Neutrophil (primary cell): ENCODE data around the gene RPP30.

Experiments used
- H3K27ac ChIP-seq: fragments of 200-600 bp; sonication (generic); 2 replicates; pipeline ENCODE4 v1.5.1; 2016; ENCODE audit warnings: mild to moderate bottlenecking, moderate library complexity
- H3K27me3 ChIP-seq: fragments of 200-600 bp; sonication (generic); 2 replicates; pipeline ENCODE4 v1.6.0; 2016; ENCODE audit warnings: mild to moderate bottlenecking
- H3K36me3 ChIP-seq: fragments of 200-600 bp; sonication (generic); 2 replicates; pipeline ENCODE4 v1.5.1; 2017
- H3K4me1 ChIP-seq, 2 experiments: fragments of 200-600 bp in 1 of 2; sonication (generic) in 1 of 2; 1 replicate in 1 of 2; 2 replicates in 1 of 2; pipeline versions ENCODE4 v1.5.1 to v1.6.1; 2013 to 2016; ENCODE audit warnings: low read depth in 1 of 2, low read length in 1 of 2, mild to moderate bottlenecking in 1 of 2, moderate library complexity in 1 of 2; ENCODE audit not compliant: control insufficient read depth in 1 of 2, insufficient read depth in 1 of 2
- H3K4me3 ChIP-seq, 2 experiments: fragments of 200-600 bp in 1 of 2; sonication (generic) in 1 of 2; 1 replicate in 1 of 2; 2 replicates in 1 of 2; pipeline ENCODE4 v1.5.1; 2013 to 2016; ENCODE audit warnings: low read depth in 1 of 2, low read length in 1 of 2, mild to moderate bottlenecking in 1 of 2, moderate library complexity in 1 of 2
- H3K9me3 ChIP-seq: fragments of 200-600 bp; sonication (generic); 2 replicates; pipeline ENCODE4 v1.5.1; 2016
- CTCF ChIP-seq: fragments of 200-600 bp; sonication (generic); IDR thresholded peaks from 2 replicates; pipeline ENCODE4 v1.5.1; 2016; ENCODE audit warnings: antibody characterized with exemption

The RPP30 gene

DNA sequence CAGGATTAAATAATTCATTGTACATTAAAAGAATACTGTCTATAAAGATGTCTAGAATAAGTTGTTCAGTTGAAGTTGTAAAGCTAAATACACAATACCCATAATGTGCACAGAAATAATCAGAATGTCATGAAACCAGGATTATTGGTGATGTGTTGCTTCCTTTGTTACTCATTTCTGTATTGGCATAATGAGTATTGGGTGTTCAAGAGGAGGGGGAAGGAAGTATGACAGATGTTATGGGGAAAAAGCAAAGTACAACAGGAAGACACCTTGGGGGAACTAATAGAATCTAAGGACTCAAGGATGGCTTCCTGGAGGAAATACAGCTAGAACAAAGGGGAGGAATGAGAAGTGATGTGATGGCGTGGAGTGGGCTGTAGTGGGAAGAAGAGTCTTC, 34.2 kb downstream of the RPP30 start:
- Histone ChIP-seq H3K27ac (no peak overlapping the region), H3K4me1 (no peaks in the 10 kb centered on the region), H3K27me3 (no peaks in the 10 kb centered on the region), H3K9me3 (no peaks in the 10 kb centered on the region), H3K36me3 (peaks cover 7% of the 10 kb centered on the region), H3K4me3 (no peak overlapping the region)
- no peak for TF ChIP-seq CTCF

GRCh38 chr10:90906596-90906995, 34.8 kb downstream of the RPP30 start:
- Histone ChIP-seq H3K9me3 (no peaks in the 10 kb centered on the region), H3K4me3 (no peak overlapping the region), H3K36me3 (peaks cover 7% of the 10 kb centered on the region), H3K27me3 (no peaks in the 10 kb centered on the region), H3K4me1 (no peaks in the 10 kb centered on the region), H3K27ac (no peak overlapping the region)
- no peak for TF ChIP-seq CTCF

GRCh38 chr10:90911133-90912051, 39.6 kb downstream of the RPP30 start:
- no peak overlapping the region for H3K27ac ChIP-seq
- no peak for TF ChIP-seq CTCF
- H3K36me3 ChIP-seq: no peaks in the 10 kb centered on the region
- no peaks in the 10 kb centered on the region for H3K9me3 ChIP-seq
- no peak overlapping the region for H3K4me3 ChIP-seq
- H3K27me3 ChIP-seq: no peaks in the 10 kb centered on the region
- H3K4me1 ChIP-seq: no peaks in the 10 kb centered on the region

GRCh38 chr10:90912174-90912573, 40.4 kb downstream of the RPP30 start:
- H3K27ac ChIP-seq: no peak overlapping the region
- no peaks in the 10 kb centered on the region for H3K36me3 ChIP-seq
- H3K27me3 ChIP-seq: no peaks in the 10 kb centered on the region
- H3K9me3 ChIP-seq: no peaks in the 10 kb centered on the region
- H3K4me1 ChIP-seq: no peaks in the 10 kb centered on the region
- TF ChIP-seq CTCF: no peak
- no peak overlapping the region for H3K4me3 ChIP-seq

- H3K27me3 ChIP-seq: no peaks in the 10 kb centered on the region
- no peaks in the 10 kb centered on the region for H3K9me3 ChIP-seq
- no peak overlapping the region for H3K4me3 ChIP-seq
- H3K4me1 ChIP-seq: no peaks in the 10 kb centered on the region
- H3K36me3 ChIP-seq: no peaks in the 10 kb centered on the region
- H3K27ac ChIP-seq: no peak overlapping the region
- TF ChIP-seq CTCF: no peak
Observed at GRCh38 chr10:90912854-90913479, 41.2 kb downstream of the RPP30 start.
